ENCODE results near the gene SORL1.
A peak's percentile ranks its signal among the peaks of the same experiment; 100 is the strongest.
"Not testable (repeated sequence)": the region's sequence is repeated elsewhere in the genome, so short reads cannot be mapped to it uniquely, and the experiment has no call there.

The SORL1 gene

DNA sequence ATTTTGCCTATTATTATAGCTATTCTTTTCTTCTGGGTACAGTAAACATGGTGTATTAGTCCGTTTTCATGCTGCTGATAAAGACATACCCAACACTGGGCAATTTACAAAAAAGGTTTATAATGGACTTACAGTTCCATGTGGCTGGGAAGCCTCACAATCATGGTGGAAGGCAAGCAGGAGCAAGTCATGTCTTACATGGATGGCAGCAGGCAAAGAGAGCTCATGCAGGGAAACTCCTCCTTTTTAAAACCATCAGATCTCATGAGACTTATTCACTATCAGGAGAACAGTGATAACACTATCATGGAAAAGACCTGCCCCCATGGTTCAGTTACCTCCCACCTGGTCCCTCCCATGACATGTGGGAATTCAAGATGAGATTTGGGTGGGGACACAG lies 54.1 kb downstream of the SORL1 start:
- not testable (repeated sequence) for DNase-seq

GRCh38 chr11:121508449-121508848 lies 56.3 kb downstream of the SORL1 start:
- no peak for DNase-seq

DNA sequence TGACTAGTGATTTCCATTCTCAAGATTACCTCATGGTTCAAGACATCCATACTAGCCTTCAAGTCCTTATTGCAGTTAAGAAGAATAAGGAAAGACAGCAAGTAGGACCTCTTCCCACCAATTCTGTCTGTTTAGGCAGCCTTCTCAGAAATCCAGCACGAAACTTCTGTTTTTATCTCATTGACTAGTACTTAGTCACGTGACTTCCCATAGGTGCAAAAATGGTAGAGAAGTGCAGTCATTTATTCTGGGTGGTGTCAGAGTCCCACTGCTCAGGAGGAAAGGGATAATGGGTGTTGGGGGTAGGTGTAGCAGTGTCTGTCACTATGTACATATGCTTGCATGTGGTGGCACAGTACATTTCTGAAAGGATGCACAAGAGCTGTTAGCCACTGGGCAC lies 58.3 kb downstream of the SORL1 start:
- DNase-seq = no peak

GRCh38 chr11:121512468-121513465 lies 60.7 kb downstream of the SORL1 start:
- no peak for DNase-seq

DNA sequence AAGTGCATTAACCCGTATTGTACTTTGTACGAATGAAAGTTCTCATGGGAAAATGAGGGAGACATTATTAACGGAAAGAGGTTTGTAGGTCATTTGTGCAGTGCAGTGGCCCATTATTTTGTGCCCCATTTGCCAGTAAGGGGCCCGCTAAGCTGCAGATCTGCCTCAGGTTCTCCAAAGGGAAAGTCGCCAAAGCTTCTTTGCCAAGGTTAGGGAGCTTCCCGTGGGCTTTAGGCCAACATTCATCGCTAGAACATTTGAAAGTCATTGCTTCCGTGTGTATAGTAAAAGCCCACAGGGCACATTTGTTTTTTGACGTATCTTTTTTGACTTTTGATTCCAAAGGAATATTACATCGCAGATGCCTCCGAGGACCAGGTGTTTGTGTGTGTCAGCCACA lies 61.7 kb downstream of the SORL1 start:
- no peak for DNase-seq

GRCh38 chr11:121514432-121515334 lies 62.6 kb downstream of the SORL1 start:
- no peak for DNase-seq

- no peak for DNase-seq
These were observed 63.2 kb downstream of the SORL1 start for GRCh38 chr11:121515335-121515671.

- DNase-seq = no peak
These were observed 65.9 kb downstream of the SORL1 start for GRCh38 chr11:121517996-121518395.

- DNase-seq = peak; percentile 67
These were observed 68.4 kb downstream of the SORL1 start for GRCh38 chr11:121520243-121521144.

- peak; percentile 44 for DNase-seq
These were observed 69.3 kb downstream of the SORL1 start for GRCh38 chr11:121521145-121522042.

GRCh38 chr11:121522043-121522941 lies 70.2 kb downstream of the SORL1 start:
- DNase-seq = peak; percentile 44

DNA sequence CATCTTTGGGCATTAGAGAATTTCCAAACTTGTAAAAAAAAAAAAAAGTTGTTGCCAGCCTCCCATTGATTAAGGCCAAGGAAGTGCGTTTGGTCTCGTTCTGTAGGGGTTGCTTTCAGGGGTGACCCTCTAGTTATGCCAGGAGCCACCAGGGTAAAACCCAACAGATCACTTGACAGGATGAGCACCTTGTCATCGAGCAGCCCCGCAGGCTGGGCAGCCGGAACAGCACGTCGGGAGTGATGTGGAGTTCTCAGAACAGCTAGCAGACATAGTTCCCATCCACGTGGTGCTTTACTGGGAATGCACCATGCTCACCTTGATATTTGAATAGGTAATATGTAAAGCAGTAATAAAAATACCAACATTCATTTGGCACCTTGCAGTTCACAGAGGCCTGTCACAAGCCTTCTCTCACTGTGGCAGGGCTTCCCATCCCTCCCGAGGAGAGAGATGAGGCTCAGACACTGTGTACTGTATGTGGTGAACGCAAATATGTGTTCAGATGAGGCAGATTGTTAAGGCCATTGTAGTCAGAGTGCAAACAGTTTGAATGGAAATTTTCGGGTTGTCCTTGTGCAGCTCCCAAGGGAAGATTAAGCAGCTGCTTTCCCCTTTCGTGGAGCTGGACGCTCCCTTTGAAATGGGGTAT lies 71.6 kb downstream of the SORL1 start:
- DNase-seq = no peak

DNA sequence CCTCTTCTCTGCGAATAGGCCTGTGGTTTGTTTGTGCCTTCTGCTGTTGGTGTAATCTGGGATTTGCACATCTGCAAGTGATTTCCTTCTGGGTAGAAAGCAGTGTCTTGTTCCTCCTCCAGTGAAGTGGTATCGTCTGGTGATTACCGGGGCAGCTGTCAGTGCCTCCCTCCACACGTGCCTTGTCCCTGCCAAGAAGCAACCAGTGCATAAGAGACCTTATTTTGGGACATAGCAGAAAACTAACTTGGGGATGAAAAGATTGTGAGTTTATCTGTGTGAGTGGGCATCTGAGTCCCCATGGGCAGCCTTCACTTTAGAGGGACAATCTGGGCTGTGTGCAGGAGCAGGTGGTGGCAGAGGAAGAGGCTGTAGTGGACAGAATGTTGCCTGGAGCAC lies 72.1 kb downstream of the SORL1 start:
- peak; percentile 28 for DNase-seq

DNA sequence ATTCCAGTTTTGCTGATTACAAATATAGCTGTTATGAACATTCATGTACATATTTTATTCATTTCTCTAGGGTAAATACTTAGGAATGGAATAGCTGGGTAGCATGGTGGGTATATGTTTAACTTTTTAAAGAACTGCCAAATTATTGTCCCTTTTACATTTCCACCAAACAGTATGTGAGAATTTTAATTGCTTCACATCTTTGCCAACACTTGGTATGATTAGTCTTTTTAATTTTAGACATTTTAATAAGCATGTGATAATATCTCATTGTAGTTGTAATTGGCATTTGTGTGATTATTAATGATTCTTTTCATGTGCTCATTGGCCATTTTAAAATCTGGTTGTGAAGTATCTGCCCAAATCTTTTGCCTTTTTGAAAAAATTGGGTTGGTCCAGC lies 73.3 kb downstream of the SORL1 start:
- DNase-seq = no peak

- DNase-seq = no peak
These were observed 78.1 kb downstream of the SORL1 start for GRCh38 chr11:121530257-121530656.

GRCh38 chr11:121533601-121534000 lies 81.5 kb downstream of the SORL1 start:
- DNase-seq = no peak

GRCh38 chr11:121534131-121535093 lies 82.3 kb downstream of the SORL1 start:
- peak; percentile 22 for DNase-seq

GRCh38 chr11:121535129-121535796 lies 83.1 kb downstream of the SORL1 start:
- no peak for DNase-seq
